Endothelial cell of umbilical vein (primary cell): Measurements from ENCODE around the gene CEP120. TPM values are rescaled to one million over a fixed set of nuclear protein-coding genes. Genes with fewer than 3 reads are reported as not detected.

Source experiments
- BruUV-seq: library from RNA; stranded (reverse); fragments of 400-500 nt; replicated peaks from 2 replicates; lab custom pipeline; 2021; lab: Mats Ljungman, UMichigan
- CTCF ChIA-PET: fragments of 300-600, 350-600 bp; sonication (Branson Sonifier 250); formaldehyde crosslinking; loops from one replicate; lab custom pipeline; 2021; ENCODE audit warnings: antibody characterized with exemption, inconsistent platforms; lab: Charles Lee
- POLR2A ChIA-PET: fragments of 300-600, 350-600 bp; sonication (Branson Sonifier 250); formaldehyde crosslinking; loops from one replicate; lab custom pipeline; 2021; ENCODE audit warnings: antibody characterized with exemption, inconsistent platforms; lab: Charles Lee
- DNase-seq: peaks from one replicate; pipeline ENCODE4 v3.0.0-alpha.2; 2011; ENCODE audit warnings: low read depth, low spot score
- FAIRE-seq: peaks from 2 replicates; lab custom pipeline; 2011; peaks lifted over from hg19 to GRCh38; lab: Jason Lieb, UNC
- H2AFZ ChIP-seq: 2 replicates; pipeline ENCODE4 v1.6.0; 2012; ENCODE audit warnings: low read depth, low read length, control low read depth, inconsistent platforms
- H3K27ac ChIP-seq: 2 replicates; pipeline ENCODE4 v1.5.1; 2011; ENCODE audit warnings: low read depth, mild to moderate bottlenecking, control low read depth, low read length, moderate library complexity; ENCODE audit not compliant: insufficient read depth
- H3K27me3 ChIP-seq, 2 experiments: 2 replicates each; pipeline versions ENCODE4 v1.6.0 to v1.6.1; 2011; ENCODE audit warnings: low read length in 2 of 2, mixed read lengths in 1 of 2; ENCODE audit not compliant: control insufficient read depth in 2 of 2, insufficient read depth in 2 of 2
- H3K36me3 ChIP-seq, 2 experiments: 2 replicates in 1 of 2; 3 replicates in 1 of 2; pipeline ENCODE4 v1.5.1; 2011; ENCODE audit warnings: low read length in 2 of 2, mild to moderate bottlenecking in 1 of 2, moderate library complexity in 1 of 2; ENCODE audit not compliant: control insufficient read depth in 2 of 2, insufficient read depth in 2 of 2; ENCODE audit errors: extremely low read depth in 1 of 2
- H3K4me1 ChIP-seq: 3 replicates; pipeline ENCODE4 v1.5.1; 2011; ENCODE audit warnings: mild to moderate bottlenecking, low read length; ENCODE audit not compliant: control insufficient read depth, insufficient read depth; ENCODE audit errors: extremely low read depth
- H3K4me2 ChIP-seq: 2 replicates; pipeline ENCODE4 v1.6.1; 2011; ENCODE audit warnings: low read length, control low read depth, mixed read lengths; ENCODE audit not compliant: insufficient read depth
- H3K4me3 ChIP-seq, 3 experiments: fragments of 200-600 bp in 1 of 3; sonication (generic), shearing (Covaris generic) in 1 of 3; replicated peaks in 1 of 3; 2 replicates each; pipeline ENCODE4 v1.5.1; 2011 to 2016; ENCODE audit warnings: control low read depth in 3 of 3, low read length in 3 of 3, mild to moderate bottlenecking in 2 of 3, inconsistent platforms in 1 of 3, low read depth in 1 of 3, moderate library complexity in 1 of 3; ENCODE audit not compliant: insufficient read depth in 1 of 3
- H3K79me2 ChIP-seq: 2 replicates; pipeline ENCODE4 v1.6.0; 2012; ENCODE audit warnings: low read length, inconsistent platforms; ENCODE audit not compliant: control insufficient read depth, insufficient read depth
- H3K9ac ChIP-seq: replicated peaks from 2 replicates; pipeline ENCODE3; 2011; ENCODE audit warnings: low read length, control low read depth; ENCODE audit not compliant: insufficient read depth; ENCODE audit errors: extremely low read depth
- H3K9me1 ChIP-seq: replicated peaks from 3 replicates; pipeline ENCODE4 v1.6.0; 2011; ENCODE audit warnings: mild to moderate bottlenecking, low read length; ENCODE audit not compliant: control insufficient read depth, insufficient read depth; ENCODE audit errors: extremely low read depth
- H3K9me3 ChIP-seq: replicated peaks from 2 replicates; pipeline ENCODE4 v1.5.1; 2012; ENCODE audit warnings: low read length, inconsistent platforms; ENCODE audit not compliant: control insufficient read depth, insufficient read depth
- H4K20me1 ChIP-seq: replicated peaks from 2 replicates; pipeline ENCODE3; 2011; ENCODE audit warnings: mild to moderate bottlenecking, low read length; ENCODE audit not compliant: control insufficient read depth, insufficient read depth; ENCODE audit errors: extremely low read depth
- CTCF ChIP-seq, 2 donors: IDR thresholded peaks; 1 replicate in 1 of 2; 2 replicates in 1 of 2; pipeline ENCODE4 v1.5.1; 2011; ENCODE audit warnings: low read length in 2 of 2, mild to moderate bottlenecking in 2 of 2, moderate library complexity in 2 of 2, control low read depth in 1 of 2, inconsistent platforms in 1 of 2, low read depth in 1 of 2; ENCODE audit not compliant: insufficient read depth in 1 of 2; ENCODE audit errors: extremely low read depth in 1 of 2
- EZH2 ChIP-seq: IDR thresholded peaks from 2 replicates; pipeline ENCODE4 v1.6.1; 2012; ENCODE audit warnings: borderline replicate concordance, low read depth, mild to moderate bottlenecking, moderate library complexity, low read length, inconsistent platforms; ENCODE audit not compliant: severe bottlenecking
- FOS ChIP-seq: IDR thresholded peaks from 2 replicates; pipeline ENCODE4 v1.6.1; 2011; ENCODE audit warnings: mild to moderate bottlenecking, low read length, moderate library complexity, borderline replicate concordance; ENCODE audit not compliant: insufficient read depth
- GATA2 ChIP-seq: IDR thresholded peaks from 2 replicates; pipeline ENCODE4 v1.7.0; 2011; ENCODE audit warnings: low read depth, mild to moderate bottlenecking, moderate library complexity, mixed read lengths, low read length; ENCODE audit not compliant: insufficient read length, insufficient read depth
- JUN ChIP-seq: IDR thresholded peaks from 2 replicates; pipeline ENCODE4 v1.6.1; 2011; ENCODE audit warnings: borderline replicate concordance, low read depth; ENCODE audit not compliant: insufficient read length, insufficient read depth
- MAX ChIP-seq: IDR thresholded peaks from 2 replicates; pipeline ENCODE4 v1.6.1; 2011; ENCODE audit not compliant: insufficient read depth, insufficient read length
- MYC ChIP-seq: IDR thresholded peaks from one replicate; pipeline ENCODE4 v1.6.1; 2011; ENCODE audit warnings: mild to moderate bottlenecking, low read depth, low read length
- POLR2A ChIP-seq: IDR thresholded peaks from 2 replicates; pipeline ENCODE4 v1.6.1; 2012; ENCODE audit warnings: low read depth, mild to moderate bottlenecking, control low read depth, low read length
- POLR2AphosphoS5 ChIP-seq: IDR thresholded peaks from 2 replicates; pipeline ENCODE4 v1.6.1; 2012; ENCODE audit warnings: low read depth, mild to moderate bottlenecking, control low read depth, low read length, moderate library complexity; ENCODE audit not compliant: insufficient read depth
- dilution Hi-C: fragments of 300-500 bp; cut with MboI; formaldehyde crosslinking; loops from one replicate; pipeline ENCODE4 v1.15.0; 2019; ENCODE audit warnings: low sequenced_read_pairs; ENCODE audit not compliant: extremely low pct_ligation_motif_present
- intact Hi-C: fragments of 100-400 bp; cut with micrococcal nuclease; formaldehyde crosslinking; loops from one replicate; pipeline ENCODE4 v1.10.0; 2022
- polyA plus RNA-seq, 4 experiments: library from polyadenylated mRNA; depleted of rRNA in 3 of 4; stranded (reverse) in 3 of 4; unstranded in 1 of 4; fragments of >200 nt; gene quantifications; 2 replicates each; pipeline versions ENCODE4 v1.2.1 to v1.2.3, GENCODE V29; 2011 to 2012; ENCODE audit warnings: missing spikeins in 1 of 4
- total RNA-seq: library from RNA; stranded (reverse); gene quantifications from 2 replicates; pipeline ENCODE4 v1.2.3, GENCODE V29; 2021

The CEP120 gene
- total and polyA plus RNA-seq, 2 donors (not counting 3 experiments of a cell fraction or from before 2014, with no cell fraction given) = 6.6 to 18.8 TPM

- H3K9me1 ChIP-seq = no peaks in the 10 kb centered on the region
- ChIA-PET CTCF (interaction anchor here (0.6 to 4.0 kb wide), 4 partner anchors 9 to 55 kb away, joined by 3 to 11 read pairs (median 4); partner anchors contain the start of gene CEP120), POLR2A (no interaction called here)
- no peak overlapping the region for H2AFZ ChIP-seq
- H3K9ac ChIP-seq = no peak overlapping the region
- H3K4me2 ChIP-seq = no peak overlapping the region
- no peak overlapping the region for H3K27ac ChIP-seq
- H3K79me2 ChIP-seq = no peaks in the 10 kb centered on the region
- intact Hi-C loops = no loop called here
- H3K4me1 ChIP-seq = peaks cover 8% of the 10 kb centered on the region
- H3K36me3 ChIP-seq = no peaks in the 10 kb centered on the region
- H3K4me3 ChIP-seq = no peak overlapping the region
- H4K20me1 ChIP-seq = no peaks in the 10 kb centered on the region
- no peaks in the 10 kb centered on the region for H3K27me3 ChIP-seq
- no peaks in the 10 kb centered on the region for H3K9me3 ChIP-seq
- no TSS peak for BruUV-seq
- dilution Hi-C loops = no loop called here
- no peak for DNase-seq
- FAIRE-seq = no peak
- no peak for TF ChIP-seq CTCF (IDR thresholded peaks at IDR 0.05; ENCODE audit: extremely low read depth in 1 of 2, insufficient read depth in 1 of 2, low read depth in 1 of 2, low read length in 2 of 2)
- TF ChIP-seq JUN = no peak
- no peak for TF ChIP-seq MAX
- TF ChIP-seq POLR2AphosphoS5 = no peak
- no peak for TF ChIP-seq GATA2
- TF ChIP-seq POLR2A = no peak
- TF ChIP-seq FOS = no peak
- TF ChIP-seq MYC = no peak
- no peak for TF ChIP-seq EZH2
Measured at GRCh38 chr5:123441408-123441807, 18.2 kb upstream of the CEP120 start.
